Lower leg skin (tissue), 4 donors: ENCODE measurements around the gene ZFYVE19. TPM values are rescaled to one million over a fixed set of nuclear protein-coding genes. Genes with fewer than 3 reads are reported as not detected.
A peak's percentile ranks its signal among the peaks of the same experiment; 100 is the strongest.

Experiments
- DNase-seq, 2 donors: peaks; one replicate each; pipeline ENCODE4 v3.0.0-alpha.2; 2019; ENCODE audit warnings: low spot score in 2 of 2
- H3K4me3 ChIP-seq: fragments of 200-600 bp; sonication (generic); 2 replicates; pipeline ENCODE4 v1.5.1; 2017; ENCODE audit warnings: mild to moderate bottlenecking, low read depth; ENCODE audit not compliant: poor library complexity, severe bottlenecking
- CTCF ChIP-seq, 3 donors: fragments of 450-650 bp; IDR thresholded peaks; one replicate each; pipeline ENCODE4 v1.5.1; 2016; ENCODE audit warnings: antibody characterized with exemption in 3 of 3, mild to moderate bottlenecking in 3 of 3, moderate library complexity in 2 of 3
- POLR2A ChIP-seq, 2 donors: fragments of 450-650 bp; IDR thresholded peaks; one replicate each; pipeline ENCODE4 v1.6.1; 2016 to 2017; ENCODE audit warnings: antibody characterized with exemption in 2 of 2, mild to moderate bottlenecking in 1 of 2, moderate library complexity in 1 of 2
- WGBS, 2 donors: methylation state at CpG; one replicate each; pipeline ENCODE4 v1.1.5; 2018; 5-methylcytosine and 5-hydroxymethylcytosine counted together
- intact Hi-C: fragments of 100-400 bp; cut with DNase I; formaldehyde crosslinking; loops from one replicate; pipeline ENCODE4 v1.15.0; 2023; ENCODE audit warnings: low total_unique reads
- total RNA-seq, 4 donors: library from RNA; depleted of rRNA; stranded (reverse); fragments of >200 nt; gene quantifications; one replicate each; pipeline ENCODE4 v1.1.0, GENCODE V29; 2016

Gene ZFYVE19
- total RNA-seq, 4 donors from 2014 or later, result 30.9 to 65.7 (median 35.4) TPM

- WGBS, 2 donors, result 88 to 89% methylated on average over 8 of the region's 8 CpGs
- intact Hi-C loops, result no loop called here
- no peak for DNase-seq
Measured at GRCh38 chr15:40773496-40773895, 33.4 kb upstream of the ZFYVE19 start.

GRCh38 chr15:40773902-40774301 lies 33.0 kb upstream of the ZFYVE19 start:
- H3K4me3 ChIP-seq, result no peak overlapping the region
- 94 to 98% methylated on average over 6 of the region's 6 CpGs for WGBS, 2 donors
- DNase-seq, result no peak
- intact Hi-C loops, result no loop called here
- TF ChIP-seq POLR2A (IDR thresholded peaks at IDR 0.05) (no peak), CTCF (IDR thresholded peaks at IDR 0.05) (no peak)

More at GRCh38 chr15:40773496-40773895, 33.4 kb upstream of the ZFYVE19 start:
- TF ChIP-seq POLR2A (IDR thresholded peaks at IDR 0.05), result no peak
- TF ChIP-seq CTCF (IDR thresholded peaks at IDR 0.05), result no peak
- H3K4me3 ChIP-seq, result no peak overlapping the region

- no peak overlapping the region for H3K4me3 ChIP-seq
- 93 to 94% methylated on average over 10 of the region's 10 CpGs for WGBS, 2 donors
- intact Hi-C loops, result no loop called here
- no peak for TF ChIP-seq CTCF (IDR thresholded peaks at IDR 0.05)
- no peak for TF ChIP-seq POLR2A (IDR thresholded peaks at IDR 0.05)
- no peak for DNase-seq
Measured at GRCh38 chr15:40775007-40775406, 31.9 kb upstream of the ZFYVE19 start.

- no peak overlapping the region for H3K4me3 ChIP-seq
- no peak for DNase-seq
- intact Hi-C loops, result no loop called here
- TF ChIP-seq CTCF (IDR thresholded peaks at IDR 0.05), result no peak
- no peak for TF ChIP-seq POLR2A (IDR thresholded peaks at IDR 0.05)
- WGBS, 2 donors, result 84 to 87% methylated on average over 14 of the region's 14 CpGs
Measured at GRCh38 chr15:40775740-40776536, 31.0 kb upstream of the ZFYVE19 start.

- no peak overlapping the region for H3K4me3 ChIP-seq
- DNase-seq, result peak in 1 of 2 donors; percentile 74
- WGBS, 2 donors, result 42 to 54% methylated on average over 11 of the region's 11 CpGs
- intact Hi-C loops, result no loop called here
- TF ChIP-seq POLR2A (IDR thresholded peaks at IDR 0.05) (no peak), CTCF (IDR thresholded peaks at IDR 0.05) (no peak)
Measured at GRCh38 chr15:40776537-40777141, 30.2 kb upstream of the ZFYVE19 start.
